ENCODE results near the gene ZDHHC18.

- TF ChIP-seq POLR2AphosphoS5 (IDR thresholded peaks at IDR 0.05; ENCODE audit: low read depth, low read length), result no peak
- TF ChIP-seq POLR2A (IDR thresholded peaks at IDR 0.05; ENCODE audit: low read depth, low read length), result no peak
- no peak for TF ChIP-seq TAF1 (IDR thresholded peaks at IDR 0.05; ENCODE audit: borderline replicate concordance, low read depth, low read length)
Observed at GRCh38 chr1:26854906-26855305, 28.4 kb downstream of the ZDHHC18 start.
